HG02642 (cell line): Measurements from ENCODE around the gene CPLX3.
"Not testable (repeated sequence)": the region's sequence is repeated elsewhere in the genome, so short reads cannot be mapped to it uniquely, and the experiment has no call there.

Experiments used
- ATAC-seq: cut with Tn5 transposase; IDR thresholded peaks from one replicate; pipeline ENCODE4 v1.9.1; 2021; ENCODE audit warnings: mild to moderate bottlenecking; ENCODE audit not compliant: unreplicated experiment, poor library complexity

CPLX3 gene

GRCh38 chr15:74826364-74826819, at the start of gene CPLX3:
CPLX3 (plus strand) TSS chr15:74826627; CDS start chr15:74826704, 77 bp downstream.
- ATAC-seq = no peak

GRCh38 chr15:74776821-74777768, 49.3 kb upstream of the CPLX3 start:
- ATAC-seq = no peak

- ATAC-seq = no peak
These were observed 48.4 kb upstream of the CPLX3 start for GRCh38 chr15:74777769-74778598.

- no peak for ATAC-seq
These were observed 47.8 kb upstream of the CPLX3 start for GRCh38 chr15:74778599-74778970.

GRCh38 chr15:74779162-74779648, 47.2 kb upstream of the CPLX3 start:
- ATAC-seq = no peak

- no peak for ATAC-seq
These were observed 45.6 kb upstream of the CPLX3 start for GRCh38 chr15:74780523-74781430.

- ATAC-seq = peak; percentile 50
These were observed 44.8 kb upstream of the CPLX3 start, which contains the start of gene CSK for GRCh38 chr15:74781431-74782258. CSK (plus strand) TSS chr15:74782080; CDS start chr15:74798298, 16,218 bp downstream.

GRCh38 chr15:74782259-74783071, 44.0 kb upstream of the CPLX3 start:
- ATAC-seq = peak; percentile 12

- ATAC-seq = no peak
These were observed 43.2 kb upstream of the CPLX3 start for GRCh38 chr15:74783072-74783807.

GRCh38 chr15:74783808-74784175, 42.6 kb upstream of the CPLX3 start:
- ATAC-seq = no peak

GRCh38 chr15:74784426-74785193, 41.8 kb upstream of the CPLX3 start:
- ATAC-seq = no peak

- no peak for ATAC-seq
These were observed 41.0 kb upstream of the CPLX3 start for GRCh38 chr15:74785194-74786032.

- ATAC-seq = not testable (repeated sequence)
These were observed 40.3 kb upstream of the CPLX3 start for GRCh38 chr15:74786081-74786480.

- ATAC-seq = no peak
These were observed 39.8 kb upstream of the CPLX3 start for GRCh38 chr15:74786551-74787165.

- ATAC-seq = peak; percentile 50
These were observed 39.0 kb upstream of the CPLX3 start for GRCh38 chr15:74787251-74788041.
